Gastrocnemius medialis (tissue), 4 donors: ENCODE data around the gene BMPER. TPM values are rescaled to one million over a fixed set of nuclear protein-coding genes. Genes with fewer than 3 reads are reported as not detected.

Source experiments
- ATAC-seq, 2 donors: fragments of 150-250 bp; one replicate each; pipeline ENCODE4 v1.9.1; 2016
- DNase-seq, 2 donors: peaks; one replicate each; pipeline ENCODE4 v3.0.0-alpha.2; 2019
- H3K27ac ChIP-seq, 4 donors: fragments of 200-600 bp; sonication (generic); 1 replicate in 1 of 4; 2 replicates in 3 of 4; pipeline ENCODE4 v1.5.1; 2016 to 2018; ENCODE audit warnings: mild to moderate bottlenecking in 2 of 4, moderate library complexity in 1 of 4
- H3K27me3 ChIP-seq, 3 donors: fragments of 200-600 bp; sonication (generic) in 2 of 3; 1 replicate in 1 of 3; 2 replicates in 2 of 3; pipeline versions ENCODE4 v1.5.1 to v1.6.0; 2016 to 2019; ENCODE audit warnings: mild to moderate bottlenecking in 1 of 3, moderate library complexity in 1 of 3
- H3K36me3 ChIP-seq, 2 donors: fragments of 200-600 bp; sonication (generic) in 1 of 2; one replicate each; pipeline ENCODE4 v1.5.1; 2017 to 2018
- H3K4me1 ChIP-seq, 2 donors: fragments of 200-600 bp; sonication (generic) in 1 of 2; one replicate each; pipeline ENCODE4 v1.5.1; 2016 to 2017; ENCODE audit warnings: mild to moderate bottlenecking in 2 of 2
- H3K4me3 ChIP-seq, 4 donors: fragments of 200-600 bp; sonication (generic) in 3 of 4; 1 replicate in 1 of 4; 2 replicates in 3 of 4; pipeline ENCODE4 v1.5.1; 2016 to 2019; ENCODE audit warnings: mild to moderate bottlenecking in 2 of 4
- H3K9me3 ChIP-seq, 3 donors: fragments of 200-600 bp; sonication (generic) in 2 of 3; 1 replicate in 1 of 3; 2 replicates in 2 of 3; pipeline ENCODE4 v1.5.1; 2016 to 2019
- CTCF ChIP-seq, 5 experiments: fragments of 450-650 bp in 3 of 5; fragments of 200-600 bp in 2 of 5; sonication (generic) in 2 of 5; IDR thresholded peaks in 4 of 5; conservative IDR thresholded peaks in 1 of 5; 1 replicate in 4 of 5; 2 replicates in 1 of 5; pipeline ENCODE4 v1.5.1; 2016 to 2019; ENCODE audit warnings: antibody characterized with exemption in 5 of 5, mild to moderate bottlenecking in 3 of 5, moderate library complexity in 3 of 5
- POLR2A ChIP-seq, 2 donors: fragments of 450-650 bp; IDR thresholded peaks; one replicate each; pipeline ENCODE4 v1.6.1; 2017; ENCODE audit warnings: antibody characterized with exemption in 2 of 2, mild to moderate bottlenecking in 2 of 2, moderate library complexity in 2 of 2
- in situ Hi-C, 4 donors: fragments of 200-750 bp; cut with MboI; loops; one replicate each; pipeline versions ENCODE4 v1.15.0 to v1.8.0; 2017; ENCODE audit warnings: low sequenced_read_pairs in 4 of 4
- intact Hi-C: fragments of 100-400 bp; cut with DNase I; formaldehyde crosslinking; loops from one replicate; pipeline ENCODE4 v1.15.1; 2023; ENCODE audit warnings: low total_unique reads
- total RNA-seq, 4 donors: library from RNA; depleted of rRNA; stranded (reverse); fragments of >200 nt; gene quantifications; one replicate each; pipeline versions ENCODE4 v1.1.0 to v1.2.3, GENCODE V29; 2016

Gene BMPER
- total RNA-seq, 4 donors from 2014 or later = 1.7 to 11.0 (median 4.5) TPM

DNA sequence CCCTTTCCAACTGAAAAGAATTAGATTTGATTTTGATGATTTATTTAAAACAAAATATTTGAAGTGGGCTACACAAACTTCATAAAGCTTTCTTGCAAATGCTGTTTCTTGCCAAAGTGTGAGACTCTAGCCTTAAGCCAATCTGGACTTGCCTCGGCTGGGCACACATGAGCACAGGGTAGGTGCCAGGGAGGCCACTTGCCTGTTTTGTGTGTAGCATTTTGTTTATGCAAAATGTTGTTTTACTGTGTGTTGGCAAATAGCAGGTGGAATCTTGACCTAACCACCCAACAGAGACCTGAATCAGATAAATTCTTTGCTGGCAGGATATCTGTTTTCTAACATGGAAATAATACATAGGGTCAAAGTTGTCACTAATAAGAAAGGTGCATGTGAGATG is 161.1 kb downstream of the BMPER start:
- no peaks in the 10 kb centered on the region for H3K9me3 ChIP-seq
- no peak overlapping the region for H3K4me3 ChIP-seq
- peaks cover 8 to 10% of the 10 kb centered on the region in 2 donors for H3K4me1 ChIP-seq
- no peaks in the 10 kb centered on the region for H3K27me3 ChIP-seq
- no peak overlapping the region for H3K27ac ChIP-seq
- ATAC-seq = no peak
- intact Hi-C loops = no loop called here
- DNase-seq = no peak
- no peak for TF ChIP-seq CTCF (IDR thresholded peaks at IDR 0.05 in 4 of 5, conservative IDR thresholded peaks at IDR 0.05 in 1 of 5)
- TF ChIP-seq POLR2A (IDR thresholded peaks at IDR 0.05) = no peak
- no peaks in the 10 kb centered on the region for H3K36me3 ChIP-seq
- in situ Hi-C loops = no loop called here

DNA sequence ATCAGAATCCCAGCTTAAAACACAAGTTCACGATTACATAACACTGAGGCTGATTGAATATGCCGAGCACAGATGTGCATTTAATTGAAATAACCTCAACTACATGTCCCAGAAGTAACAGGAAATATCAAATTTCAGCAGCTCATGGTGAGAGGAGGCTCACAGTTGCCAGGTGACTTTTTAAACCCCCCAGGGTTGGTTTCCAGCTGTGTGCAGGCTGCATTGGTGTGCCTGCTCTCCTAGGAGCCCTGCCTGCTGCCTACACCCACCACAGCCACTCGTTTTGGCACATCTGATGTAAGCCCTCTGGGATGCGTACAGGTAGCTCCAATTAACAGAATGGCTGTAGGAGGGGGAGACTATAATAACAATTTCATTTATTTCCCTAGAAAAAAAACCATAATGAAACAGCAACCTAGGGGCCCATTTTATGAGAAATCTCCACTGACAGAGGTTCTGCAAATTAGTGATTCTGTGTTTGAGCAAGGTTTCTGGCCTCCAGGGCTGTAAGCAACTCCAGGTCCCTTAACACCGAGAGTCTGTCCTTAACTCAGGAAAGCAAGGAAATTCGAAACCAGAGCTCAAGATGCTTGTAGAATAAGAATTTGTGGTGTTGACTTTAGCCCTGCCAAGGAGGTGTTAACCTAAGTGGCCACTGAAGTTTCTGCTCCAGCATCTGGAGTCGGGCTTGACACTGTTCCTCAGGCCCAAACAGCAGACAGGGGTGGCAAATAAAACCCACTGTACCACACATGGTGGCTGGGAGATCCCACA is 161.9 kb downstream of the BMPER start:
- H3K9me3 ChIP-seq = no peaks in the 10 kb centered on the region
- TF ChIP-seq CTCF (IDR thresholded peaks at IDR 0.05 in 4 of 5, conservative IDR thresholded peaks at IDR 0.05 in 1 of 5) = no peak
- TF ChIP-seq POLR2A (IDR thresholded peaks at IDR 0.05) = no peak
- intact Hi-C loops = no loop called here
- H3K27me3 ChIP-seq = no peaks in the 10 kb centered on the region
- no peaks in the 10 kb centered on the region for H3K36me3 ChIP-seq
- H3K4me1 ChIP-seq = peaks cover 8 to 10% of the 10 kb centered on the region in 2 donors
- H3K4me3 ChIP-seq = no peak overlapping the region
- in situ Hi-C loops = no loop called here
- no peak for DNase-seq
- no peak overlapping the region for H3K27ac ChIP-seq
- ATAC-seq = no peak

GRCh38 chr7:34069676-34070075 is 164.3 kb downstream of the BMPER start:
- in situ Hi-C loops = no loop called here
- Histone ChIP-seq H3K4me3 (no peak overlapping the region), H3K36me3 (no peaks in the 10 kb centered on the region), H3K27ac (no peak overlapping the region), H3K9me3 (no peaks in the 10 kb centered on the region), H3K27me3 (no peaks in the 10 kb centered on the region), H3K4me1 (peaks cover 6 to 7% of the 10 kb centered on the region in 2 donors)
- no peak for TF ChIP-seq CTCF (IDR thresholded peaks at IDR 0.05 in 4 of 5, conservative IDR thresholded peaks at IDR 0.05 in 1 of 5)
- TF ChIP-seq POLR2A (IDR thresholded peaks at IDR 0.05) = no peak
- DNase-seq (no peak), ATAC-seq (no peak)
- intact Hi-C loops = no loop called here

GRCh38 chr7:34070511-34071323 is 165.4 kb downstream of the BMPER start:
- Histone ChIP-seq H3K36me3 (no peaks in the 10 kb centered on the region), H3K4me3 (no peak overlapping the region), H3K9me3 (no peaks in the 10 kb centered on the region), H3K27me3 (no peaks in the 10 kb centered on the region), H3K27ac (no peak overlapping the region), H3K4me1 (no peaks in the 10 kb centered on the region)
- intact Hi-C loops (no loop called here), in situ Hi-C loops (no loop called here)
- TF ChIP-seq POLR2A (IDR thresholded peaks at IDR 0.05) (no peak), CTCF (IDR thresholded peaks at IDR 0.05 in 4 of 5, conservative IDR thresholded peaks at IDR 0.05 in 1 of 5) (no peak)
- DNase-seq = no peak
- ATAC-seq = no peak
